Liver (tissue), 9 donors: ENCODE measurements around the gene RANBP3. TPM values are rescaled to one million over a fixed set of nuclear protein-coding genes. Genes with fewer than 3 reads are reported as not detected.

Experiments used
- DNase-seq: peaks from one replicate; pipeline ENCODE4 v3.0.0-alpha.2; 2017; ENCODE audit warnings: low spot score
- H3K27ac ChIP-seq, 2 donors: one replicate each; pipeline ENCODE4 v1.7.0; 2013; ENCODE audit warnings: inconsistent platforms in 2 of 2, low read length in 2 of 2, control low read depth in 1 of 2, low read depth in 1 of 2, mild to moderate bottlenecking in 1 of 2
- H3K27me3 ChIP-seq, 4 donors: one replicate each; pipeline versions ENCODE4 v1.6.1 to v1.7.0; 2013; ENCODE audit warnings: low read length in 3 of 4, inconsistent platforms in 1 of 4, mild to moderate bottlenecking in 1 of 4, moderate library complexity in 1 of 4; ENCODE audit not compliant: control insufficient read depth in 4 of 4, insufficient read depth in 4 of 4
- H3K36me3 ChIP-seq, 4 donors: one replicate each; pipeline versions ENCODE4 v1.6.1 to v1.7.0; 2013; ENCODE audit warnings: low read length in 3 of 4, mild to moderate bottlenecking in 3 of 4, low read depth in 1 of 4, moderate library complexity in 1 of 4; ENCODE audit not compliant: control insufficient read depth in 4 of 4, insufficient read depth in 3 of 4
- H3K4me1 ChIP-seq, 4 donors: one replicate each; pipeline versions ENCODE4 v1.6.1 to v1.7.0; 2013; ENCODE audit warnings: low read length in 3 of 4, mild to moderate bottlenecking in 3 of 4, moderate library complexity in 1 of 4; ENCODE audit not compliant: control insufficient read depth in 4 of 4, insufficient read depth in 4 of 4
- H3K4me3 ChIP-seq, 3 donors: one replicate each; pipeline versions ENCODE4 v1.6.1 to v1.7.0; 2013; ENCODE audit warnings: low read length in 3 of 3, control low read depth in 1 of 3, low read depth in 1 of 3, mild to moderate bottlenecking in 1 of 3
- H3K9ac ChIP-seq, 2 donors: one replicate each; pipeline ENCODE4 v1.7.0; 2013; ENCODE audit warnings: low read length in 2 of 2, mild to moderate bottlenecking in 2 of 2, moderate library complexity in 2 of 2, control low read depth in 1 of 2, low read depth in 1 of 2
- H3K9me3 ChIP-seq, 4 donors: one replicate each; pipeline versions ENCODE4 v1.6.1 to v1.7.0; 2013; ENCODE audit warnings: low read length in 3 of 4; ENCODE audit not compliant: control insufficient read depth in 4 of 4
- ATF3 ChIP-seq: IDR thresholded peaks from 2 replicates; pipeline ENCODE4 v1.6.1; 2016; ENCODE audit warnings: antibody characterized with exemption
- CTCF ChIP-seq: fragments of 150-350 bp; IDR thresholded peaks from 2 replicates; pipeline ENCODE4 v1.5.1; 2017; ENCODE audit warnings: improper control_type of control experiment, low read depth, low read length; ENCODE audit not compliant: missing input control
- EGR1 ChIP-seq, 2 donors: IDR thresholded peaks; 2 replicates each; pipeline ENCODE4 v1.6.1; 2016 to 2018; ENCODE audit warnings: antibody characterized with exemption in 2 of 2, low read depth in 2 of 2
- FOXA1 ChIP-seq: IDR thresholded peaks from 2 replicates; pipeline ENCODE4 v1.6.1; 2016; ENCODE audit warnings: antibody characterized with exemption
- FOXA2 ChIP-seq: IDR thresholded peaks from 2 replicates; pipeline ENCODE4 v1.6.1; 2016; ENCODE audit warnings: antibody characterized with exemption
- GABPA ChIP-seq, 2 donors: IDR thresholded peaks in 1 of 2; conservative IDR thresholded peaks in 1 of 2; 2 replicates each; pipeline ENCODE4 v1.6.1; 2016; ENCODE audit warnings: antibody characterized with exemption in 2 of 2, mild to moderate bottlenecking in 1 of 2, moderate library complexity in 1 of 2
- HNF4A ChIP-seq, 2 donors: conservative IDR thresholded peaks; 2 replicates each; pipeline ENCODE4 v1.6.1; 2016; ENCODE audit warnings: antibody characterized with exemption in 2 of 2, mild to moderate bottlenecking in 2 of 2
- HNF4G ChIP-seq: IDR thresholded peaks from 2 replicates; pipeline ENCODE4 v1.6.1; 2016; ENCODE audit warnings: antibody characterized with exemption
- JUND ChIP-seq, 2 donors: IDR thresholded peaks; 2 replicates each; pipeline ENCODE4 v1.6.1; 2016; ENCODE audit warnings: antibody characterized with exemption in 2 of 2
- MAX ChIP-seq: IDR thresholded peaks from 2 replicates; pipeline ENCODE4 v1.6.1; 2016; ENCODE audit warnings: antibody characterized with exemption
- NR2F2 ChIP-seq: IDR thresholded peaks from 2 replicates; pipeline ENCODE4 v1.6.1; 2016; ENCODE audit warnings: antibody characterized with exemption
- RAD21 ChIP-seq, 2 donors: IDR thresholded peaks; 2 replicates each; pipeline ENCODE4 v1.6.1; 2016; ENCODE audit warnings: antibody characterized with exemption in 2 of 2, mild to moderate bottlenecking in 2 of 2
- REST ChIP-seq: IDR thresholded peaks from 2 replicates; pipeline ENCODE4 v1.6.1; 2016; ENCODE audit warnings: antibody characterized with exemption, mild to moderate bottlenecking
- RXRA ChIP-seq, 2 donors: IDR thresholded peaks; 2 replicates each; pipeline ENCODE4 v1.6.1; 2017 to 2018; ENCODE audit warnings: antibody characterized with exemption in 2 of 2, mild to moderate bottlenecking in 1 of 2
- SP1 ChIP-seq: IDR thresholded peaks from 2 replicates; pipeline ENCODE4 v1.6.1; 2018; ENCODE audit warnings: antibody characterized with exemption, mild to moderate bottlenecking
- TAF1 ChIP-seq: conservative IDR thresholded peaks from 2 replicates; pipeline ENCODE4 v1.6.1; 2016; ENCODE audit warnings: antibody characterized with exemption, mild to moderate bottlenecking
- YY1 ChIP-seq: IDR thresholded peaks from 2 replicates; pipeline ENCODE4 v1.6.1; 2016; ENCODE audit warnings: antibody characterized with exemption, mild to moderate bottlenecking
- ZBTB33 ChIP-seq: IDR thresholded peaks from 2 replicates; pipeline ENCODE4 v1.6.1; 2016; ENCODE audit warnings: antibody characterized with exemption
- WGBS: extraction: QIAGEN DNeasy Blood & Tissue Kit; methylation state at CpG from one replicate; pipeline ENCODE4 v1.1.7; 2013; 5-methylcytosine and 5-hydroxymethylcytosine counted together
- polyA plus RNA-seq, 2 donors: library from polyadenylated mRNA; stranded (reverse) in 1 of 2; unstranded in 1 of 2; fragments of 200-250 nt in 1 of 2; fragments of >200 nt in 1 of 2; fragmentation: Nextera tagmentation in 1 of 2; extraction: Ambion mirVana in 1 of 2; gene quantifications; one replicate each; pipeline versions ENCODE4 v1.2.1 to v1.2.3, GENCODE V29; 2013 to 2015
- total RNA-seq, 2 donors: library from RNA; depleted of rRNA; stranded (reverse); fragments of >200 nt; gene quantifications; one replicate each; pipeline ENCODE4 v1.2.3, GENCODE V29; 2014
- donor health status: healthy.
- donor health status: healthy.
- donor health status: healthy.
- donor health status: healthy.
- donor health status: healthy.

The RANBP3 gene
- total and polyA plus RNA-seq, 4 donors = 10.0 to 23.3 (median 20.7) TPM

- TF ChIP-seq REST (no peak), FOXA2 (no peak), MAX (no peak)
Measured at GRCh38 chr19:6005321-6006069, 27.6 kb upstream of the RANBP3 start (continued).

GRCh38 chr19:6003976-6004375, 26.0 kb upstream of the RANBP3 start:
- no peaks in the 10 kb centered on the region for H3K4me1 ChIP-seq
- H3K9ac ChIP-seq = no peak overlapping the region
- no peak for DNase-seq
- WGBS = 84% methylated on average over 10 of the region's 10 CpGs
- no peak overlapping the region for H3K4me3 ChIP-seq
- no peaks in the 10 kb centered on the region for H3K27me3 ChIP-seq
- no peaks in the 10 kb centered on the region for H3K9me3 ChIP-seq
- no peaks in the 10 kb centered on the region for H3K36me3 ChIP-seq
- H3K27ac ChIP-seq = no peak overlapping the region
- no peak for TF ChIP-seq RXRA (IDR thresholded peaks at IDR 0.05)
- no peak for TF ChIP-seq HNF4G
- TF ChIP-seq YY1 = no peak
- no peak for TF ChIP-seq GABPA (IDR thresholded peaks at IDR 0.05 in 1 of 2, conservative IDR thresholded peaks at IDR 0.05 in 1 of 2)
- TF ChIP-seq RAD21 (IDR thresholded peaks at IDR 0.05) = no peak
- TF ChIP-seq NR2F2 = no peak
- TF ChIP-seq EGR1 (IDR thresholded peaks at IDR 0.05; ENCODE audit: low read depth in 2 of 2) = no peak
- no peak for TF ChIP-seq MAX
- TF ChIP-seq HNF4A (conservative IDR thresholded peaks at IDR 0.05) = no peak
- no peak for TF ChIP-seq CTCF
- TF ChIP-seq SP1 = no peak
- no peak for TF ChIP-seq ZBTB33
- TF ChIP-seq TAF1 = no peak
- no peak for TF ChIP-seq FOXA1
- TF ChIP-seq ATF3 = no peak
- TF ChIP-seq JUND (IDR thresholded peaks at IDR 0.05) = no peak
- no peak for TF ChIP-seq REST
- no peak for TF ChIP-seq FOXA2
